ENCODE results near the gene B4GALT1. TPM values are rescaled to one million over a fixed set of nuclear protein-coding genes. Genes with fewer than 3 reads are reported as not detected.

Gene B4GALT1
- total and polyA plus RNA-seq, 2 donors from 2014 or later: 33.0 to 163 TPM

DNA sequence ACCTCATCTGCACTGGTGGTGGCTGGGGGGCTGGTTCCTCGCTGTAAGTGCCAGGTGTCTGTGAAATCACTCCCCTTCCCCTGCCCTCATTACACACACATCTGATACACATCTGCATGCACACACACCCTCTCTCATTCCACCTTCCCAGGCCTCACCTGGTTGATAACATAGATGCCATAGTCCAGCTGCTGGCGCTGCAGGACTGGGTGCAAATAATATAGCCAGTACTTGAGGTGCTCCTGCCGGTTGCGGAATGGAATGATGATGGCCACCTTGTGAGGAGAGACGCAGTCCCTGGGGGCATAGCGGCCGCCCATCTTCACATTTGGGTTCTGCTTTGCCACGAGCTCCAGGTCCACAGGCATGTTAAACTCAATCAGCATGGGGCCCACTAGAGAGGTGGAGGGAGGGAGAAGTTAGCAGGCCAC is 32.1 kb downstream of the B4GALT1 start:
- no peak for FAIRE-seq
- Histone ChIP-seq H3K4me3 (ENCODE audit: low read length in 3 of 3) (no peak overlapping the region), H3K9me3 (ENCODE audit: control insufficient read depth in 2 of 3, insufficient read depth in 1 of 3, low read length in 3 of 3) (no peaks in the 10 kb centered on the region), H3K27me3 (ENCODE audit: control insufficient read depth, insufficient read depth, low read length) (no peaks in the 10 kb centered on the region), H3K36me3 (ENCODE audit: control insufficient read depth in 2 of 3, insufficient read depth in 3 of 3, low read length in 3 of 3) (peaks cover 0 to 25% (median 23%) of the 10 kb centered on the region in 3 donors), H3K27ac (ENCODE audit: low read depth in 2 of 2, low read length in 2 of 2) (no peak overlapping the region), H3K9ac (ENCODE audit: low read length in 3 of 3) (peak overlapping the region in 1 of 3 donors; percentile 7), H3K4me1 (ENCODE audit: control insufficient read depth in 2 of 3, insufficient read depth in 2 of 3, low read depth in 1 of 3, low read length in 3 of 3) (peaks cover 10 to 64% (median 64%) of the 10 kb centered on the region in 3 donors)
- intact Hi-C loops (cut with DNase I): no loop called here
- DNase-seq: peak in 1 of 5 donors; percentile 28
- no peak for TF ChIP-seq CTCF (IDR thresholded peaks at IDR 0.05; ENCODE audit: borderline replicate concordance, extremely low read depth, insufficient read depth)

GRCh38 chr9:33133186-33133585 is 34.0 kb downstream of the B4GALT1 start:
- H3K9ac ChIP-seq (ENCODE audit: low read length in 3 of 3): no peak overlapping the region
- H3K27me3 ChIP-seq (ENCODE audit: control insufficient read depth, insufficient read depth, low read length): no peaks in the 10 kb centered on the region
- no peak overlapping the region for H3K4me3 ChIP-seq (ENCODE audit: low read length in 3 of 3)
- no peak overlapping the region for H3K27ac ChIP-seq (ENCODE audit: low read depth in 2 of 2, low read length in 2 of 2)
- intact Hi-C loops (cut with DNase I): no loop called here
- H3K9me3 ChIP-seq (ENCODE audit: control insufficient read depth in 2 of 3, insufficient read depth in 1 of 3, low read length in 3 of 3): no peaks in the 10 kb centered on the region
- H3K36me3 ChIP-seq (ENCODE audit: control insufficient read depth in 2 of 3, insufficient read depth in 3 of 3, low read length in 3 of 3): peaks cover 0 to 34% (median 29%) of the 10 kb centered on the region in 3 donors
- no peak for TF ChIP-seq CTCF (IDR thresholded peaks at IDR 0.05; ENCODE audit: borderline replicate concordance, extremely low read depth, insufficient read depth)
- no peak for FAIRE-seq
- peaks cover 0 to 64% (median 62%) of the 10 kb centered on the region in 3 donors for H3K4me1 ChIP-seq (ENCODE audit: control insufficient read depth in 2 of 3, insufficient read depth in 2 of 3, low read depth in 1 of 3, low read length in 3 of 3)
- DNase-seq: no peak

GRCh38 chr9:33131790-33132772 is 35.1 kb downstream of the B4GALT1 start:
- no peaks in the 10 kb centered on the region for H3K27me3 ChIP-seq (ENCODE audit: control insufficient read depth, insufficient read depth, low read length)
- DNase-seq: no peak
- no peak overlapping the region for H3K4me3 ChIP-seq (ENCODE audit: low read length in 3 of 3)
- no peak for FAIRE-seq
- H3K27ac ChIP-seq (ENCODE audit: low read depth in 2 of 2, low read length in 2 of 2): peak overlapping the region in 1 of 2 donors; percentile 8
- no peak for TF ChIP-seq CTCF (IDR thresholded peaks at IDR 0.05; ENCODE audit: borderline replicate concordance, extremely low read depth, insufficient read depth)
- no peaks in the 10 kb centered on the region for H3K9me3 ChIP-seq (ENCODE audit: control insufficient read depth in 2 of 3, insufficient read depth in 1 of 3, low read length in 3 of 3)
- H3K9ac ChIP-seq (ENCODE audit: low read length in 3 of 3): no peak overlapping the region
- H3K4me1 ChIP-seq (ENCODE audit: control insufficient read depth in 2 of 3, insufficient read depth in 2 of 3, low read depth in 1 of 3, low read length in 3 of 3): peaks cover 0 to 68% (median 56%) of the 10 kb centered on the region in 3 donors
- H3K36me3 ChIP-seq (ENCODE audit: control insufficient read depth in 2 of 3, insufficient read depth in 3 of 3, low read length in 3 of 3): peaks cover 0 to 40% (median 31%) of the 10 kb centered on the region in 3 donors
- intact Hi-C loops (cut with DNase I): no loop called here
